Uterus (tissue), 2 donors: ENCODE data around the gene LRRD1.

Experiments
- CTCF ChIP-seq, 4 experiments: fragments of 200-600 bp in 2 of 4; fragments of 450-650 bp in 2 of 4; sonication (generic) in 2 of 4; IDR thresholded peaks; one replicate each; pipeline ENCODE4 v1.5.1; 2016 to 2019; ENCODE audit warnings: antibody characterized with exemption in 4 of 4, mild to moderate bottlenecking in 2 of 4, moderate library complexity in 1 of 4
- POLR2A ChIP-seq, 2 donors: fragments of 450-650 bp; IDR thresholded peaks; one replicate each; pipeline ENCODE4 v1.6.1; 2016; ENCODE audit warnings: antibody characterized with exemption in 2 of 2, mild to moderate bottlenecking in 1 of 2, moderate library complexity in 1 of 2

GRCh38 chr7:92150450-92151017 is 28.4 kb downstream of the LRRD1 start:
- TF ChIP-seq CTCF (IDR thresholded peaks at IDR 0.05) (no peak), POLR2A (IDR thresholded peaks at IDR 0.05) (no peak)
